Measurements from ENCODE around the gene CERK. TPM values are rescaled to one million over a fixed set of nuclear protein-coding genes. Genes with fewer than 3 reads are reported as not detected.
A peak's percentile ranks its signal among the peaks of the same experiment; 100 is the strongest.

CERK gene
- total and polyA plus RNA-seq, 2 of the 13 experiments (the other 11 are each of a cell fraction or from before 2014, with no cell fraction given), result 40.3 to 41.9 TPM

- POLR2A ChIA-PET, result no interaction called here
- peaks cover 16 to 61% of the 10 kb centered on the region in 2 experiments; a peak in 4 of 5 replicates for H3K36me3 ChIP-seq (replicated peaks in 1 of 2; ENCODE audit: control insufficient read depth in 1 of 2, insufficient read depth in 2 of 2, low read length in 2 of 2)
- no peak overlapping the region for H3K4me3 ChIP-seq (replicated peaks in 1 of 3; ENCODE audit: insufficient read depth in 1 of 3, low read depth in 2 of 3, low read length in 3 of 3)
- DNase-seq (ENCODE audit: low spot score) (no peak), FAIRE-seq (no peak), ATAC-seq (no peak)
- no peak overlapping the region for H2AFZ ChIP-seq (ENCODE audit: low read length)
- no peak overlapping the region for H3K9ac ChIP-seq (ENCODE audit: insufficient read depth, low read depth, low read length)
- no peaks in the 10 kb centered on the region for H3K79me2 ChIP-seq (ENCODE audit: insufficient read depth, low read length)
- intact Hi-C loops (cut with micrococcal nuclease; ENCODE audit: unreplicated experiment), result no loop called here
- H3K9me3 ChIP-seq (ENCODE audit: low read length), result no peaks in the 10 kb centered on the region
- no peak overlapping the region for H3K4me2 ChIP-seq (ENCODE audit: low read depth, low read length)
- H3K27me3 ChIP-seq (ENCODE audit: control insufficient read depth in 1 of 2, insufficient read depth in 2 of 2, low read length in 2 of 2), result no peaks in the 10 kb centered on the region
- TF ChIP-seq AGO2 (optimal IDR thresholded peaks at IDR 0.05; ENCODE audit: low read depth, low read length) (peak; percentile 28), TAF15 (IDR thresholded peaks at IDR 0.05; ENCODE audit: low read depth, low read length, poor library complexity, severe bottlenecking) (no peak)
- H4K20me1 ChIP-seq (ENCODE audit: insufficient read depth, low read length), result peaks cover 6% of the 10 kb centered on the region; the same call in 1 of the 2 replicates
- in situ Hi-C loops (cut with HindIII; ENCODE audit: extremely low pct_ligation_motif_present, low pct_unique_long_range_greater_than_20kb), result no loop called here
- no peak overlapping the region for H3K27ac ChIP-seq (ENCODE audit: extremely low read length, insufficient read depth, low read length)
- no peaks in the 10 kb centered on the region; the same call in 1 of the 2 replicates for H3K4me1 ChIP-seq (ENCODE audit: insufficient read depth, low read length)
- BruUV-seq (replicated peaks), result no TSS peak
- WGBS (ENCODE audit: low lambda C conversion rate), result 91% methylated on average over 32 of the region's 33 CpGs
- CTCF ChIA-PET (ENCODE audit: low intra/inter-chr PET ratio, low total read pairs), result no interaction called here
These were observed 36.8 kb downstream of the CERK start for GRCh38 chr22:46701262-46701661.

- H3K27ac ChIP-seq (ENCODE audit: extremely low read length, insufficient read depth, low read length), result no peak overlapping the region
- no peak overlapping the region for H3K9ac ChIP-seq (ENCODE audit: insufficient read depth, low read depth, low read length)
- whole genome bisulfite sequencing (ENCODE audit: low lambda C conversion rate), result over 99% methylated on average over 11 of the region's 17 CpGs
- DNase-seq (ENCODE audit: low spot score) (no peak), FAIRE-seq (no peak), ATAC-seq (no peak)
- intact Hi-C loops (cut with micrococcal nuclease; ENCODE audit: unreplicated experiment), result no loop called here
- in situ Hi-C loops (cut with HindIII; ENCODE audit: extremely low pct_ligation_motif_present, low pct_unique_long_range_greater_than_20kb), result no loop called here
- POLR2A ChIA-PET, result no interaction called here
- CTCF ChIA-PET (ENCODE audit: low intra/inter-chr PET ratio, low total read pairs), result no interaction called here
- H3K79me2 ChIP-seq (ENCODE audit: insufficient read depth, low read length), result no peaks in the 10 kb centered on the region
- no TSS peak for BruUV-seq (replicated peaks)
- H3K36me3 ChIP-seq (replicated peaks in 1 of 2; ENCODE audit: control insufficient read depth in 1 of 2, insufficient read depth in 2 of 2, low read length in 2 of 2), result peaks cover 22 to 71% of the 10 kb centered on the region in 2 experiments; a peak in 4 of 5 replicates
- H3K4me1 ChIP-seq (ENCODE audit: insufficient read depth, low read length), result no peaks in the 10 kb centered on the region
- peaks cover 6% of the 10 kb centered on the region; the same call in 1 of the 2 replicates for H4K20me1 ChIP-seq (ENCODE audit: insufficient read depth, low read length)
- TF ChIP-seq MIXL1 (CRISPR knock-in tag; IDR thresholded peaks at IDR 0.05) (no peak), ZNF101 (CRISPR knock-in tag; IDR thresholded peaks at IDR 0.05; ENCODE audit: borderline replicate concordance, low read depth) (no peak), ZNF598 (CRISPR knock-in tag; IDR thresholded peaks at IDR 0.05; ENCODE audit: borderline replicate concordance) (no peak), ZNF143 (CRISPR knock-in tag; IDR thresholded peaks at IDR 0.05) (no peak), STAG1 (CRISPR knock-in tag; IDR thresholded peaks at IDR 0.05) (no peak)
- no peak overlapping the region for H3K4me2 ChIP-seq (ENCODE audit: low read depth, low read length)
- H3K27me3 ChIP-seq (ENCODE audit: control insufficient read depth in 1 of 2, insufficient read depth in 2 of 2, low read length in 2 of 2), result no peaks in the 10 kb centered on the region
- H3K9me3 ChIP-seq (ENCODE audit: low read length), result no peaks in the 10 kb centered on the region
- H3K4me3 ChIP-seq (replicated peaks in 1 of 3; ENCODE audit: insufficient read depth in 1 of 3, low read depth in 2 of 3, low read length in 3 of 3), result no peak overlapping the region
- no peak overlapping the region for H2AFZ ChIP-seq (ENCODE audit: low read length)
These were observed 39.0 kb downstream of the CERK start for GRCh38 chr22:46699091-46699490.

Measured in HepG2 (cell line).